HG03460 (cell line): ENCODE results near the gene KHSRP.

Source experiments
- ATAC-seq: cut with Tn5 transposase; IDR thresholded peaks from one replicate; pipeline ENCODE4 v1.9.1; 2021; ENCODE audit not compliant: unreplicated experiment

The KHSRP gene, protein sequence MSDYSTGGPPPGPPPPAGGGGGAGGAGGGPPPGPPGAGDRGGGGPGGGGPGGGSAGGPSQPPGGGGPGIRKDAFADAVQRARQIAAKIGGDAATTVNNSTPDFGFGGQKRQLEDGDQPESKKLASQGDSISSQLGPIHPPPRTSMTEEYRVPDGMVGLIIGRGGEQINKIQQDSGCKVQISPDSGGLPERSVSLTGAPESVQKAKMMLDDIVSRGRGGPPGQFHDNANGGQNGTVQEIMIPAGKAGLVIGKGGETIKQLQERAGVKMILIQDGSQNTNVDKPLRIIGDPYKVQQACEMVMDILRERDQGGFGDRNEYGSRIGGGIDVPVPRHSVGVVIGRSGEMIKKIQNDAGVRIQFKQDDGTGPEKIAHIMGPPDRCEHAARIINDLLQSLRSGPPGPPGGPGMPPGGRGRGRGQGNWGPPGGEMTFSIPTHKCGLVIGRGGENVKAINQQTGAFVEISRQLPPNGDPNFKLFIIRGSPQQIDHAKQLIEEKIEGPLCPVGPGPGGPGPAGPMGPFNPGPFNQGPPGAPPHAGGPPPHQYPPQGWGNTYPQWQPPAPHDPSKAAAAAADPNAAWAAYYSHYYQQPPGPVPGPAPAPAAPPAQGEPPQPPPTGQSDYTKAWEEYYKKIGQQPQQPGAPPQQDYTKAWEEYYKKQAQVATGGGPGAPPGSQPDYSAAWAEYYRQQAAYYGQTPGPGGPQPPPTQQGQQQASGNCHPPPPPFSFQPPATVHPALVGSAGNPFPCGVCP

DNA sequence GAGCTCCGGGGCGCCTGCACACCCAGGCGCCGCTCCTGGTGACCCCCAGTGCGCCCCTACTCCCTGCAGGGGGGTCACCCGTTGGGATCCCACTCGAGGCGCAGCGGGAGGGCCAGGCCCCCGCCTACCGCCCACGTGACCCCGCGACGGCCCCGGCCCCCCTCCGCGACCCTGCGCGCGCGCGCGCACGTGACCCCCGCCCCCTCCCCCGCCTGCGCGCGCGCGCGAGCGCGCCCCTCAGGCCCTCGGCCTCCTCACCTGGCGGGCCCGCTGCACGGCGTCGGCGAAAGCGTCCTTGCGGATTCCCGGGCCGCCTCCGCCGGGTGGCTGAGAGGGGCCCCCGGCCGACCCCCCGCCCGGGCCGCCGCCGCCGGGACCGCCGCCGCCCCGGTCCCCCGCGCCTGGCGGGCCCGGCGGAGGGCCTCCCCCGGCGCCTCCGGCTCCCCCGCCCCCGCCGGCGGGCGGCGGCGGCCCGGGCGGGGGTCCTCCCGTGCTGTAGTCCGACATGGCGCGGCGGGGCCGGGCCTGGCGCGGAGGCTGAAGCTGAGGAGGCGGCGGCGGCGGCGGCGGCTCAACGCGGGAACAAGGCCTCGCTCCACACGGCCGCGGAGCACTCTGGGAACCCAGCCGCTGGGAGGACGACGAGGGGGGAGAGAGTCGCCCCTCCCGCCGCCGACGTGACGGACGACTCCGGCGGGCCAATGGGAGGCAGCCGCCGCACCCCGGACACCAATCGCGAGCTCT is at the start of gene KHSRP:
TSS of gene KHSRP (minus strand) at position 617 of the 744 bp plus-strand sequence. CDS start at position 507, 110 bp downstream.
- no peak for ATAC-seq

DNA sequence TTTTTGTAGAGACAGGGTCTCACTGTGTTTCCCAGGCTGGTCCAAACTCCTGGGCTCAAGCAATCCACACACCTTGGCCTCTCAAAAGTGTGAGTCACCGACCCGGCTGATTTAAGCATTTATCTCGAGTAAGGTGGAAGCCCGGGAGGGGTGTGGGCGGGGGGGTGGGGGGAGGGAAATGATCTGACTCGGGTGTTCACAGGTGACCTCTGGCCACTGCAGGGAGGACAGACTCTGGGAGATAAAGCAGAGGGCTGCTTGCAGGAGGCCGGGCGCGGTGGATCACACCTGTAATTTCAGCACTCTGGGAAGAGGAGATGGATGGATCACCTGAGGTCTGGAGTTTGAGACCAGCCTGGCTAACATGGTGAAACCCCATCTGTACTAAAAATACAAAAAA is 49.0 kb upstream of the KHSRP start:
- no peak for ATAC-seq

DNA sequence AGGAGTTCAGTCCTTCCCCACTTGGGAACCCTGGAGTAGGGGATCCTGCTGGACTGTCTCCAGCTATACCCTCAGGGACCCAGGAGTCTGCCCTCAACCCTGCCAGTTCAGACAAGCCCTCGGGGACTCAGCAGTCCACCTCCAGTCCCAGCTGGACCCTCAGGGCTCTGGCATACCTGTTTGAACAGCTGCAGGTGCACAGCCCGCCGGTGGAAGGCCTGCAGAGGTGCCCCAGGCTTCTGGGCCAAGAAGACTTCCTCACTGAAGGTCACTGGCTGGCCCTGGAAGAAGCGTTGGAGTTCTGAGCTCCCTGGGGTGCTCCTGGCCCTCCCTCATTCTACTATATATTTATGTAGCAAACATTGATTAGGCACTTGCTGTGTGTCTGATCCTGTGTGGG is 48.1 kb upstream of the KHSRP start:
- no peak for ATAC-seq

DNA sequence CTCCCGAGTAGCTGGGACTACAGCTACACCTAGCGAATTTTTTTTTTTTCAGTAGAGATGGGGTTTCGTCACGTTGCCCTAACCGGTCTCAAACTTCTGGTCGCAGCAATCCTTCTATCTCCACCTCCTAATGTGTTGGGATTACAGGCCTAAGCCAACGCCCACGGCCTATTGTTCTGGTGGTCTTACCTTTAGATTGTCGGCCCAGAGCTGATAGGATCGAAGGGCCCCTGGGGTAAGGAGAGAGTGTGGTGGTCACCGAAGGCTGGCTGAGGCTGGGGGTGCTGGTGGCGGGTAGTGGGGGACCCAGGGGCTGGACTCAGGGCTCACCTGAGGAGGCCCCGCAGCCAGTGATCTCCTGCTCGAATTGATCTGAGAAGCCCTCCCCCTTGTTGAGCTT is 46.5 kb upstream of the KHSRP start:
- no peak for ATAC-seq

DNA sequence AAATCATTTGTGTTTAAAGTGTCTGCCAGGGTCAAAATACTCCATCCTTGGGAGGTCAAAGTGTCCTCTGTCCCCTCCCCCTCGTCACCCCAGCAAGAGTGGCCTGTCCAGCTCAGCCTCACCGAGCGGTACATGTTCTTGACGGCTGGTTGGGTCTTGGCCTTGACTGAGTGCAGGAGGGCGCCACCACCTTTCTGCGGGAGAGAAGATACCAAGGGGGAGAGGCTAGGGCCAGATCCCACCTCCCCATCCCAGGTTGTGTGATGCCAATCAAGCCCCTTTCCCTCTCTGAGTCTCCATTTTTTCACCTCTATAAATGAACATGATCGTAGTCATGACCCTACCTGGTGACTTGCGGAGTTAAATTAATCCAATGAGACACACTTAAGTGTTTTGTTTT is 45.6 kb upstream of the KHSRP start:
- no peak for ATAC-seq

DNA sequence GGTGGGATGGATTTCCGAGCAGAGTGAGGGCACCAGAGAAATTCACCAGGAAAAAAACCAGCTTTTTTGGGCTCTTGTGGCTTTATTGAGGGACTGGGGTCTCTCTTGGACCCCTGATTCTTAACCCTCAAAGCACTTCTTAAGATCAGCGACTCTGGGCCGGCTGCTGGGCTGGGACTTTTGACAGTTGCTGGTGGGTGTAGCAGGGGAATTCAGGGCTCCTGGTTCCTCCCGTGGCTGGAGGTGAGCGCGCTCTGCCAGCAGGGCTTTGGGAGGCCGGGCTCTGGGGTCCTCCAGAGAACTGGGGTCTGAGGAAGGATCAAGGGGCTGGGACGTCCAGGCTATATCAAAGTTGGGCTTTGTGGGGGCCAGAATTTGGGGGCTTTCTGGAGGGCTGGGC is 42.8 kb upstream of the KHSRP start:
- ATAC-seq, result no peak

DNA sequence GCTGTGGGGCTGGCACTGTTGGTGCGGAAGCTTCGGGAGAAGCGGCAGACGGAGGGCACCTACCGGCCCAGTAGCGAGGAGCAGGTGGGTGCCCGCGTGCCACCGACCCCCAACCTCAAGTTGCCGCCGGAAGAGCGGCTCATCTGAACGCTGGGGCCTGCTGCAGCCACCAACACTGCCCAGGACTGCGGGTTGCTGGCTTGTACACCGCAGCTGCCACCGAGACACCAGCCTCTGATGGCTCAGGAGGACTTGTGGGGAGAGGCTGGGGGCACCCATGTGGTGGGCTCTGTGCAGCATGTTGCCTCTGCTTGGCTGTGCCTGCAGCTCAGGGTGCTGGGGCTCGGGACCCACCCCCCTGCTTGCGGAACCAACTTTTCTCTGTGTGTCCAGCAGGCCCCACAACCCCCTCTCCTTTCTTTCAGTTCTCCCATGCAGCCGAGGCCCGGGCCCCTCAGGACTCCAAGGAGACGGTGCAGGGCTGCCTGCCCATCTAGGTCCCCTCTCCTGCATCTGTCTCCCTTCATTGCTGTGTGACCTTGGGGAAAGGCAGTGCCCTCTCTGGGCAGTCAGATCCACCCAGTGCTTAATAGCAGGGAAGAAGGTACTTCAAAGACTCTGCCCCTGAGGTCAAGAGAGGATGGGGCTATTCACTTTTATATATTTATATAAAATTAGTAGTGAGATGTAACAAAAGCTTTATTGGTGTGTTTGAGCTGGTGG is 42.1 kb upstream of the KHSRP start:
- ATAC-seq, result no peak

DNA sequence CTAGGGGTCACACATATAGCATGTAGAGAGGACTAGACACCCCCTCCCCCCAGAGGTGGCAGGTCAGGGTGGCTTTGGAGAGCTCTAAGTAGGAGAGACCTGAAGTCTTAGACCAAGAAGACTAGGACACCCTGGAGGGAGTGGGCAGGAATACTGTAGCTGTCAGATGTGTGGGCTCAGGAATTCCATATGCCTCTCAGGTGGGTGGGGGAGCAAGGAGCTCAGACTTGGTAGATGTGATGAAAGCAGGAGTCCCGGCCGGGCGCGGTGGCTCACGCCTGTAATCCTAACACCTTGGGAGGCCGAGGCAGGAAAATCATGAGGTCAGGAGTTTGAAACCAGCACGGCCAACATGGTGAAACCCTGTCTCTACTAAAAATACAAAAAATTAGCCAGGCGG is 41.1 kb upstream of the KHSRP start:
- no peak for ATAC-seq

DNA sequence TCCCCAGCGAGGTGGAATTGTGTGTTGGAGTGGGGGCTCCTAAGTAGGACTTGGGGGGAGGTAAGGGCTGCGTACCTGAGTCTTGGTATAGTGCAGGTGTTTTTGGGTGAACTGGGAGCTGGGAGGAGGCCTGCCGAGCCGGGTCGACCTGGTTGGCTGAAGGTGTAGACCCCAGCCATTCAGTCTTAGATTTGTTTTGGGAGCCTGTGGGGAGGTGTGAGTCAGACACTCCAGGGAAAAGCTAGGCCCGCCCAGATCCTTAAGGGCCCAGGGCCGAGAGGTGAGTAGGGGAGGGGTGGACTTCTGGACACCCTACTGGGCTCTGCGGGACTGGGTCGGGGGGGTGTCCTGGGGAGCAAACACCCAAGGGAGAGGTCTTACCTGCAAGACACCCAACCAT is 40.4 kb upstream of the KHSRP start:
- ATAC-seq, result no peak

DNA sequence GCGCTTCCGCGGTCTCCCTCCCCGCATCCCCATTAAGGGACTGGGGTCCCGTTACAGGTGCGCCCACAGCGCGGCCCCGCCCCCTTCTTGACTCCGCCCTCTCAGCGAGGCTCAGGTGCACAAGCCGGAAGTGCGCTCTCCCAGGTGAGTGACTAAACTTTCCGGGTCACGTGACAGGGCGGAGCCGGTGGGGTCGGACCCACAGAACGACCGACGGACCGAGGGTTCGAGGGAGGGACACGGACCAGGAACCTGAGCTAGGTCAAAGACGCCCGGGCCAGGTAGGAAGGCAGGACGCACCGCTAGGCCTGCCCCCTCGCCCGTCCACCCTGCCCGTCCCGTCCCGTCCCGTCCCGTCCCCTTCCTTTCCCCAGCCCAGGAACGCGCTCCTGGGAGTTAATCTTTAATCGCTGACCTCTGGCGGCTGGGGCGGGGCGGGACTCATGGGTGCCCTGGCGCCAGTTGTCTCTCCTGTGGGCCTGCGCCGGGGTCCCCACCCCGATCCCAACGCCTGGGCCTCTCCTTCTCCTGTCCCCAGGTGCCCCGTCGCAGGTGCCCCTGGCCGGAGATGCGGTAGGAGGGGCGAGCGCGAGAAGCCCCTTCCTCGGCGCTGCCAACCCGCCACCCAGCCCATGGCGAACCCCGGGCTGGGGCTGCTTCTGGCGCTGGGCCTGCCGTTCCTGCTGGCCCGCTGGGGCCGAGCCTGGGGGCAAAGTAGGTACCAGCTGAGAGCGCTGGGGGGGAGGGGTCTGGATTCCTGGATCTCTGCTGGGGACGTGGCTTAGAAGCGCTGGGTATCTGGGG is 39.7 kb upstream of the KHSRP start, which contains the start of gene CRB3:
TSS of gene CRB3 (plus strand) at position 202 of the 804 bp plus-strand sequence. CDS start at position 633, 431 bp downstream.
- ATAC-seq, result no peak

DNA sequence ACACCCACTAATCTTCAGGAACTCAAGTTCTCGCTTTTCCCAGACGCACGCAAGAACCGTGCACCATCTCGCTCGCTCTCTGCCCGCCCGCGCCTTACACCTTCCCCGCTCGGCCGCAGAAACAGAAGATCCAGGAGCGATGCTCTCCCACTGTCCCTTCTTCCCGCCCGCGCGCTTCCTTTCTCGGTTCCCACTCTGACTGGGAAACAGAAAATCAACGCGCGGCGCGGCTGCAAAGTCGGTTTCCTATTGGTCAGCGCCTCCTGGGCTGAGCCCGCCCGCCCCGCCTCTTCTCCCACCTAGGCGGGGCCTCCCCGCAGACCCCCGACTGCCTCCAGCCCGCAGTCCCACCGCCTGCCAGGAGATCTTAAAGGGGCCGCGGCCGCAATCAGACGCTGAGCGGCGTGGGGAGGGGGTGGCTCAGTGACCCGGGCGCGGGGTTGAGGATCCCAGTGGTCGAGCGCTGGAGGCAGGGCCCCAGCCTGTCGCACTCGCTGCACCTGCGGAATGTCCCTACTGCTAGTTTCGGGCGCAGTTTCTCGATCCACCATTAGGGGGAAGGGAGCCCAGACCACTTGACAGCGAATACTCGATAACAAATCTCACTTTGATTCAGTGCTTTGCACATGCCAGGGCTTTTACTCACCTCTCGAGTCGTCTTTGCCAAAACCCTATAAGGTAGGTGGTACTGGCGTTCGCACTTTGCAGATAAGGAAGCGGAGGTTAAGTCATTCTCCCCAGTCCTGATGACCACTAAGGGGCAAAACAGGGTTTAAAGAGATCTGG is 35.7 kb upstream of the KHSRP start:
- peak; percentile 75 for ATAC-seq

DNA sequence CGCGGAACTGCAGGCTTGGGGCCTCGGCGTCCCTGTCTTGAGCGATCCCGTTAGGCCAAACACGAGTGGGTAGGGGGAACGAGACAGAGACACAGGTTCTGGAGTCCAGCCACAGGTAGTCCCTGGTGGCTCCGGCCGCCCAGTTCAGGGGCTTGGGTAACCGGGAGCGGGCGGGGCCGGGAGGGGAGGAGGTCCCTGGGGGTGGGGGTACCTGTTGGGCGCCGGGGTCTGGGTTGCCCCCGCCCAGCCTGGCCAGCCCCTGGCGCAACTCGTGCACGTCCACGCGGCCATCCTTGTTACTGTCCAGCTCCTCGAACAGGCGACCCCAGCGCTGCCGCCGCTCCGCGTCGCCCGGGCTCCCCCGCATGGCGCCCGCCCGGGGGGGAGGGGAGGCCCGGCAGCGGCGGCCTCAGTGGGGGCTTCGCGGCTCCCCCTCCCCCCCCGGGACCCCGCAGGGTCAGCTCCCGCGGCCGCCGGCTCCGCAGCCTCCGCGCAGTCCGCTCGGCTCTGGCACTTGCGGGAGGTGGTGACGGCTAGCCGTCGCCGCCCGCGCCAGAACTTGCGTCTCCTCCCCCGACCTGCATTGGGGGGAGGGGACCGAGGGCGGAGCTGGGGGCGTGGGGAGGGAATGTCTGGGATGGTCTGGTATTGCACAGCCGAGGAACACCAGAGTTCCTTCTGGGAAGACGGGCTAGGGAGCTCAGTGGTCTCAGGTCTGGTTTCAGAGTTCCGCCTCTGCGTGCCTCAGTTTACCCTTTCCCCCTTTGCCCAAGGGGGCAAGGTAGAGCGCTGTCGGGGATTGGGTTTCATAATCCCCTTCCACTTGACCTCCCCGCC is 34.9 kb upstream of the KHSRP start, which contains the start of gene SLC25A23:
TSS of gene SLC25A23 (minus strand) at position 531 of the 837 bp plus-strand sequence. CDS start at position 367, 164 bp downstream.
- ATAC-seq, result peak; percentile 38

DNA sequence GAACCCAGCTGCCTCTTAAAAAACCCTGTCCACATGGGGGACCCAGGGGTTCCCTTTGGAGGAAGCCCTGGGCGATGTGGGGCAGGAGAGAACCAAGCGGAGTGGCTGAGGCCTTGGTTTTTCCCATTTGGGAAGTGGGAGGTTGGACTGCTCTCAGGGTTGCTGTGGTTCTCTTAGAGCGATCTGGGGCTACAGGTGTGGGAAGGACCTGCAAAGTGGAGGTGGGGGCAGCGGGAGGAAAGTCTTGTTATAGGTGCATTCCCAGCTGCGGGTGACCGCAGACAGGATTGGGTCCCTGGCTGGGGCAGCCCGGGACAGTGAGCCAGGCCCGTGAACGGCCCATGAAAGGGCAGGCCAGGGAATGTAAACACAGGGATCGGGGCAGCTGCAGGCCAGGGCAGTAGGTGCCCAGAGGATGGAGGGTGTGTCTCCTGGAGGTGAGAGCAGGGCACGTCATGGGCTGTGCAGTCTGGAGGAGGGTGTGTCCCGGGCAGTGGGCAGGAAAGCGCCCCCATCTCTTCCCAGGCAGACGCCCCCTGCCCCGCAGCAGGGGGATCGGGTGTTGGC is 34.2 kb upstream of the KHSRP start:
- ATAC-seq, result no peak

DNA sequence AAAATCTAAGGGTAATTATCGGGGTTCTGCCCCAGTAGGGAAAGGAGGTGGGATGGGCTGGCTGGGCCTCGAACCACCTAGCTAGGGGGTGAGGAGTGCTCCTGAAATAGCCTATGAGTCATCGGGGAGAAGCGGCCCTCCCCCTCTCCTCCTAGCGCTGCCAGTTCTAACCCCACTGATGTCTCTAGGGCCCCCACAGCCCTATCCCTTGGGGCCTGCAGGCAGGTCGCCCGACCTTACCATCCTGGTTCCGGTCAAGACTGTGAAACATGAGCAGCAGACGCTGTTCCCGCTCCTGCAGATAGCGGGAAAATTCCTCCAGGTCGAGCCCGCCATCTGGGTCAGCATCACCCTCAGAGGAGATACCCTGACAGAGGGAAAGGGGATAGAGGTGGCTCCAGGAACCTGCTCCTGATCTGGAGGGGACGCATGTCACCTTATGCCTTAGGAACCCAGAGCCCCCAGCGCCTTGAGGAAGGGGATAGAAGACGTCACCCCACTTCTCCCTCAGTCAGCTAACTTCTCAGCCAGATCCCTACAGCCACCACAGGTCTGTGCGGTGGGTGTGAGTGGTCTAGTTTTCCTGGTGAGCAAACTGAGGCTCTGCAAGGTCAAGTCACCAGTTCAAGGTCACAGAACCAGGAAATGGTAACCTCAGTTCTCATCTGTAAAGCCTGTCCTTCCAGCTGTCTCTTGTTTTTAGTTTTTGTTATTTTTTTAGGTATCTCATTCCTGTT is 33.5 kb upstream of the KHSRP start:
- no peak for ATAC-seq

DNA sequence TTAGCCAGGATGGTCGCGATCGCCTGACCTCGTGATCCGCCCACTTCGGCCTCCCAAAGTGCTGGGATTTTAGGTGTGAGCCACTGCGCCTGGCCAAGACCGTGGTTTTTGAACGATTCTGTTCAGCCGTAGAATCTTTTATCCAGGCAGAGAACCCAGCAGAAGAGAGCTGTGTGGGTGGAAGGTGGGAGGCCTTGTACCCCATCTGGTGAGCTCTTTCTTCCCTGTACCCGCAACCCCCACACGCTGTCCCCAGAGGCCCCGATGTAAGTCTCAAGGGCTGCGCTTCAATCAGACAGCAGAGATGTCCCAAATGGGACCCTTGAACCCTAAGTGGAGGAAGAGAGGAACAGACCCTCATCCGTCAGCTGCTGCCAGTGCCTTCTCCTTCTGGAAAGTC is 31.3 kb upstream of the KHSRP start:
- no peak for ATAC-seq

DNA sequence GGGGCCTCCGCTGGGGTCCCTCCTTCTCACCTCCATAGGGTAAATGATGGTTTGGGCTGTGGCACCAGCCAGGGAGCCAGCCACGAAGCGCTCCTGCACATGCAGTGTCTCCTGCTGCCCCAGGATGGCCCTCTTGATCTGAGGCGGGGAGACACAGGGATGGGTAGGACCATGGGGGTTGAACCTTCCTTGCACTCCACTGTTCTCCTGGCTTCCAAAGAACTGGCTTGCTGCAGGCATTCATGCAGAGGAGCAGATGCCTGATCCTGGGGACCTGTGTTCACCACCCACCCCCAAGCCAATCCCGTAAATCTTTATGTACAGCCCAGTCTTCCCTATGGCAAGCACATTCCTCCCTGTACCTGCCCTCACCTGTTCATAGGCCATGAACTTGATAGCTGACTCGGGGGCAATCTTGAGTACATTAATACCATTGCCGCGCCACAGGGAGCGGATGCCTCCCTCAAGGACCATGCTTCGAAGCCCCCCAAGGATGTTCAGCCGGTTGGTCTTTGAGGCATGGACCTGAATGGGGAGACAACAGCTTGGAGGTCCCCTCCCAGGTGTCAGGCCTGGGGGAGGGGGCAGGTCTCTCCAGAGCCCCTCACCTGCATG is 29.4 kb upstream of the KHSRP start:
- ATAC-seq, result no peak

DNA sequence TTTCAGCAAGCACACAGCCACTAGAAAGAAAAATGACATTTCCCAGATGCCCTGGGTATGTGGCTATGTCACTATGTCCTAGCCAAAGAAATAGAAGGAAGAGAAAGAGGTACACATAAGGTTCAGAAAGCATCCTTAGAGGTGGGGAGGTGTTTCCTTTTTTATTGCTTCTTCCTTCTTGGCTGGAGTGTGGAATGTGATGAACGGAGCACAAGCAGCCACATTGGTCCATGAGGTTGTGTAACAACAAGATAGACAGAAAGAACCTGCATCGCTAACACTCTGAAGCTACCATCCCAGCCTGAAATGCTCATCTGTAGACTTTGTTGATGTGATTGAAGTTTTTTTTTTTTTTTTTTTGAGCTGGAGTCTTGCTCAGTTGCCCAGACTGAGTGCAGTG is 28.3 kb upstream of the KHSRP start:
- no peak for ATAC-seq
